Upper lobe of left lung (tissue), 4 donors: ENCODE results near the gene IFNK.

ENCODE experiments used
- EP300 ChIP-seq, 4 donors: sonication (generic); formaldehyde crosslinking; IDR thresholded peaks; one replicate each; pipeline ENCODE4 v1.5.1; 2017; ENCODE audit warnings: antibody characterized with exemption in 4 of 4, control low read depth in 2 of 4
- TF ChIP-seq, protein P1 (sequence below), 6 experiments: fragments of 450-650 bp in 4 of 6; fragments of 200-600 bp in 2 of 6; sonication (generic) in 2 of 6; IDR thresholded peaks; one replicate each; pipeline ENCODE4 v1.5.1; 2016 to 2019; ENCODE audit warnings: antibody characterized with exemption in 6 of 6

DNA sequence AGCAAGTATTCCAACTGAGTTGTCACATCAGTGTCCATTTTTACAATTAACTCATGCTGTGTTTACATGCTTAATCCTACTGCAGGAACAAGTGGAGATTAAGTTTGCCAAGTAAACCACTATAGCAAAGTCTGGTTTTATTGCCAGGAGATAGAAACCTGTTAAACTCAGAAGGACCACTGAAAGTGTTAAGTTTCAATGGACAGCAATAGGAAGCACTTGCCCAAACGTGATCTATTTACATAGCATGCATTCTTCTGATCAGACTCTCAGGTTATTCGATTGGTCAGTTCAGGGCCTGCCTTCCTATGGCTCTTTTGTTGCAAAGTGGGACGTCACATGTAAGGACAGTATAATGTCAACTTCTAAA lies 28.0 kb upstream of the IFNK start:
- TF ChIP-seq, protein P1, sequence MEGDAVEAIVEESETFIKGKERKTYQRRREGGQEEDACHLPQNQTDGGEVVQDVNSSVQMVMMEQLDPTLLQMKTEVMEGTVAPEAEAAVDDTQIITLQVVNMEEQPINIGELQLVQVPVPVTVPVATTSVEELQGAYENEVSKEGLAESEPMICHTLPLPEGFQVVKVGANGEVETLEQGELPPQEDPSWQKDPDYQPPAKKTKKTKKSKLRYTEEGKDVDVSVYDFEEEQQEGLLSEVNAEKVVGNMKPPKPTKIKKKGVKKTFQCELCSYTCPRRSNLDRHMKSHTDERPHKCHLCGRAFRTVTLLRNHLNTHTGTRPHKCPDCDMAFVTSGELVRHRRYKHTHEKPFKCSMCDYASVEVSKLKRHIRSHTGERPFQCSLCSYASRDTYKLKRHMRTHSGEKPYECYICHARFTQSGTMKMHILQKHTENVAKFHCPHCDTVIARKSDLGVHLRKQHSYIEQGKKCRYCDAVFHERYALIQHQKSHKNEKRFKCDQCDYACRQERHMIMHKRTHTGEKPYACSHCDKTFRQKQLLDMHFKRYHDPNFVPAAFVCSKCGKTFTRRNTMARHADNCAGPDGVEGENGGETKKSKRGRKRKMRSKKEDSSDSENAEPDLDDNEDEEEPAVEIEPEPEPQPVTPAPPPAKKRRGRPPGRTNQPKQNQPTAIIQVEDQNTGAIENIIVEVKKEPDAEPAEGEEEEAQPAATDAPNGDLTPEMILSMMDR (IDR thresholded peaks at IDR 0.05) = no peak
- TF ChIP-seq EP300 (IDR thresholded peaks at IDR 0.05) = no peak
